OCI-LY1 (cell line): ENCODE results near the gene CEP164.

Experiments
- H2AFZ ChIP-seq: fragments of 200-600 bp; sonication (generic), shearing (Covaris generic); 2 replicates; pipeline ENCODE4 v1.6.0; 2014; ENCODE audit warnings: antibody characterized with exemption, mild to moderate bottlenecking, low read length
- H3F3A ChIP-seq: fragments of 200-600 bp; sonication (generic), shearing (Covaris generic); 2 replicates; pipeline ENCODE4 v1.6.0; 2014; ENCODE audit warnings: mild to moderate bottlenecking, antibody characterized with exemption, low read length, moderate library complexity; ENCODE audit not compliant: insufficient read depth
- H3K27ac ChIP-seq: fragments of 200-600 bp; sonication (generic); 2 replicates; pipeline ENCODE4 v1.5.1; 2014; ENCODE audit warnings: low read length, mixed run types, mild to moderate bottlenecking, low read depth; ENCODE audit not compliant: poor library complexity, severe bottlenecking
- H3K27me3 ChIP-seq: fragments of 200-600 bp; sonication (generic); 2 replicates; pipeline ENCODE4 v1.6.0; 2014; ENCODE audit warnings: antibody characterized with exemption, mild to moderate bottlenecking, low read length, moderate library complexity; ENCODE audit not compliant: insufficient read depth
- H3K36me3 ChIP-seq: fragments of 200-600 bp; sonication (generic); 2 replicates; pipeline ENCODE4 v1.6.1; 2014; ENCODE audit warnings: mild to moderate bottlenecking, antibody characterized with exemption, low read length, moderate library complexity, mixed read lengths; ENCODE audit not compliant: insufficient read depth
- H3K4me1 ChIP-seq: fragments of 200-600 bp; sonication (generic); 2 replicates; pipeline ENCODE4 v1.5.1; 2014; ENCODE audit warnings: mild to moderate bottlenecking, low read length, moderate library complexity; ENCODE audit not compliant: insufficient read depth, severe bottlenecking
- H3K4me2 ChIP-seq: fragments of 200-600 bp; sonication (generic), shearing (Covaris generic); 2 replicates; pipeline ENCODE4 v1.6.1; 2014; ENCODE audit warnings: low read length
- H3K4me3 ChIP-seq: fragments of 200-600 bp; sonication (generic); 2 replicates; pipeline ENCODE4 v1.5.1; 2014; ENCODE audit warnings: low read length, low read depth, mild to moderate bottlenecking, mixed read lengths; ENCODE audit not compliant: poor library complexity, severe bottlenecking
- H3K79me2 ChIP-seq: fragments of 200-600 bp; shearing (Covaris generic); 2 replicates; pipeline ENCODE4 v1.6.1; 2016; ENCODE audit warnings: mixed run types, low read length, mixed read lengths; ENCODE audit not compliant: insufficient read depth
- H3K9ac ChIP-seq: fragments of 200-600 bp; sonication (generic), shearing (Covaris generic); 2 replicates; pipeline ENCODE4 v1.6.1; 2014; ENCODE audit warnings: mild to moderate bottlenecking, low read length, mixed read lengths
- H3K9me2 ChIP-seq: fragments of 200-600 bp; sonication (generic), shearing (Covaris generic); 2 replicates; pipeline ENCODE4 v1.6.1; 2014; ENCODE audit warnings: low read depth, mild to moderate bottlenecking, low read length, mixed read lengths
- H3K9me3 ChIP-seq: fragments of 200-600 bp; shearing (Covaris generic); 2 replicates; pipeline ENCODE4 v1.6.1; 2014; ENCODE audit warnings: low read length, mixed read lengths
- H4K20me1 ChIP-seq: fragments of 200-600 bp; sonication (generic), shearing (Covaris generic); 2 replicates; pipeline ENCODE4 v1.6.0; 2016; ENCODE audit warnings: mild to moderate bottlenecking, low read length; ENCODE audit not compliant: insufficient read depth
- CTCF ChIP-seq: fragments of 200-600 bp; sonication (generic), shearing (Covaris generic); IDR thresholded peaks from 2 replicates; pipeline ENCODE4 v1.5.1; 2017; ENCODE audit warnings: mild to moderate bottlenecking, antibody characterized with exemption, low read length, moderate library complexity, mixed read lengths
- EZH2 ChIP-seq: fragments of 200-600 bp; sonication (generic), shearing (Covaris generic); IDR thresholded peaks from 2 replicates; pipeline ENCODE4 v1.8.0; 2017; ENCODE audit warnings: borderline replicate concordance, mixed run types, mild to moderate bottlenecking, antibody characterized with exemption, low read length, moderate library complexity, mixed read lengths

Gene CEP164

GRCh38 chr11:117281159-117281558 is 46.5 kb upstream of the CEP164 start:
- H3K27ac ChIP-seq: no peak overlapping the region

GRCh38 chr11:117281869-117282268 is 45.8 kb upstream of the CEP164 start:
- no peak overlapping the region for H3K9ac ChIP-seq
- no peak overlapping the region for H3K27ac ChIP-seq

More at GRCh38 chr11:117281159-117281558, 46.5 kb upstream of the CEP164 start:
- H3K9me3 ChIP-seq: no peaks in the 10 kb centered on the region
- H3K9ac ChIP-seq: no peak overlapping the region
- H3K27me3 ChIP-seq: no peaks in the 10 kb centered on the region
- no peak for TF ChIP-seq EZH2
- TF ChIP-seq CTCF: no peak
- H3K79me2 ChIP-seq: no peaks in the 10 kb centered on the region
- H3K36me3 ChIP-seq: peaks cover 7% of the 10 kb centered on the region; the same call in 1 of the 2 replicates
- H3K9me2 ChIP-seq: no peaks in the 10 kb centered on the region
- H4K20me1 ChIP-seq: no peaks in the 10 kb centered on the region
- H3K4me1 ChIP-seq: no peaks in the 10 kb centered on the region
- H3K4me2 ChIP-seq: no peak overlapping the region
- H2AFZ ChIP-seq: no peak overlapping the region
- H3K4me3 ChIP-seq: no peak overlapping the region
- no peaks in the 10 kb centered on the region for H3F3A ChIP-seq

GRCh38 chr11:117282956-117283355 is 44.7 kb upstream of the CEP164 start:
- Histone ChIP-seq H3K27me3 (no peaks in the 10 kb centered on the region), H3K9me2 (no peaks in the 10 kb centered on the region), H4K20me1 (no peaks in the 10 kb centered on the region), H3K36me3 (peaks cover 7% of the 10 kb centered on the region; the same call in 1 of the 2 replicates), H3K9ac (no peak overlapping the region), H3K4me3 (no peak overlapping the region), H3K4me1 (no peaks in the 10 kb centered on the region), H3K4me2 (no peak overlapping the region), H3F3A (no peaks in the 10 kb centered on the region), H2AFZ (no peak overlapping the region), H3K9me3 (no peaks in the 10 kb centered on the region), H3K27ac (no peak overlapping the region), H3K79me2 (no peaks in the 10 kb centered on the region)
- TF ChIP-seq EZH2 (no peak), CTCF (no peak)

More at GRCh38 chr11:117281869-117282268, 45.8 kb upstream of the CEP164 start:
- no peak overlapping the region for H3K4me3 ChIP-seq
- no peaks in the 10 kb centered on the region for H4K20me1 ChIP-seq
- no peaks in the 10 kb centered on the region for H3K4me1 ChIP-seq
- no peaks in the 10 kb centered on the region for H3F3A ChIP-seq
- H2AFZ ChIP-seq: no peak overlapping the region
- H3K27me3 ChIP-seq: no peaks in the 10 kb centered on the region
- TF ChIP-seq EZH2: no peak
- TF ChIP-seq CTCF: no peak
- peaks cover 7% of the 10 kb centered on the region; the same call in 1 of the 2 replicates for H3K36me3 ChIP-seq
- H3K9me2 ChIP-seq: no peaks in the 10 kb centered on the region
- no peaks in the 10 kb centered on the region for H3K79me2 ChIP-seq
- no peaks in the 10 kb centered on the region for H3K9me3 ChIP-seq
- H3K4me2 ChIP-seq: no peak overlapping the region
